IMR-90 (cell line): ENCODE data around the gene ESRRB. TPM values are rescaled to one million over a fixed set of nuclear protein-coding genes. Genes with fewer than 3 reads are reported as not detected.

Experiments used
- ATAC-seq: fragments of 200-7000 bp; cut with Tn5 transposase; 2 replicates; pipeline ENCODE4 v1.9.1; 2020; ENCODE audit warnings: low read depth, mild to moderate bottlenecking, moderate library complexity
- BruUV-seq: library from RNA; stranded (reverse); fragments of 400-500 nt; replicated peaks from 2 replicates; lab custom pipeline; 2021; lab: Mats Ljungman, UMichigan
- CTCF ChIA-PET: fragments of 300-600 bp; formaldehyde crosslinking; extraction: SDS; loops from one replicate; lab custom pipeline; 2021; ENCODE audit warnings: antibody characterized with exemption; lab: Yijun Ruan, JAX
- POLR2A ChIA-PET: fragments of 300-600 bp; sonication (Branson Sonifier 250); formaldehyde crosslinking; loops from one replicate; lab custom pipeline; 2022; ENCODE audit warnings: antibody characterized with exemption; ENCODE audit not compliant: unreplicated experiment; lab: Charles Lee
- DNase-seq: peaks from one replicate; pipeline ENCODE4 v3.0.0; 2013
- H2AFZ ChIP-seq: replicated peaks from 2 replicates; pipeline ENCODE3; 2013; ENCODE audit warnings: low read length, mild to moderate bottlenecking; ENCODE audit not compliant: poor library complexity
- H2AK5ac ChIP-seq: 2 replicates; pipeline ENCODE4 v1.6.1; 2013; ENCODE audit warnings: low read depth, low read length, inconsistent platforms
- H2AK9ac ChIP-seq: replicated peaks from 2 replicates; pipeline ENCODE3; 2013; ENCODE audit warnings: mild to moderate bottlenecking, low read depth, low read length, moderate library complexity; ENCODE audit not compliant: poor library complexity
- H2BK120ac ChIP-seq: 2 replicates; pipeline ENCODE4 v1.6.1; 2013; ENCODE audit warnings: low read depth, low read length, inconsistent platforms
- H2BK15ac ChIP-seq: 3 replicates; pipeline ENCODE4 v1.6.1; 2013; ENCODE audit warnings: low read depth, low read length, inconsistent platforms
- H2BK20ac ChIP-seq: 2 replicates; pipeline ENCODE4 v1.6.1; 2013; ENCODE audit warnings: low read depth, mild to moderate bottlenecking, inconsistent platforms, low read length, moderate library complexity
- H2BK5ac ChIP-seq: 2 replicates; pipeline ENCODE4 v1.6.1; 2013; ENCODE audit warnings: mild to moderate bottlenecking, low read depth, low read length, inconsistent platforms; ENCODE audit not compliant: poor library complexity, severe bottlenecking
- H3K14ac ChIP-seq: replicated peaks from 2 replicates; pipeline ENCODE4 v1.6.1; 2013; ENCODE audit warnings: low read depth, low read length, inconsistent platforms
- H3K18ac ChIP-seq: 2 replicates; pipeline ENCODE4 v1.6.1; 2013; ENCODE audit warnings: low read depth, low read length, control low read depth
- H3K23ac ChIP-seq: 2 replicates; pipeline ENCODE4 v1.6.1; 2013; ENCODE audit warnings: low read depth, low read length, inconsistent platforms
- H3K27ac ChIP-seq: 2 replicates; pipeline ENCODE4 v1.5.1; 2013; ENCODE audit warnings: mild to moderate bottlenecking, control low read depth, low read length; ENCODE audit not compliant: insufficient read depth
- H3K27me3 ChIP-seq: 2 replicates; pipeline ENCODE4 v1.6.1; 2013; ENCODE audit warnings: low read length; ENCODE audit not compliant: control insufficient read depth, insufficient read depth
- H3K36me3 ChIP-seq: 2 replicates; pipeline ENCODE4 v1.6.1; 2013; ENCODE audit warnings: low read length, mixed read lengths; ENCODE audit not compliant: control insufficient read depth, insufficient read depth
- H3K4ac ChIP-seq: 2 replicates; pipeline ENCODE4 v1.6.1; 2013; ENCODE audit warnings: low read depth, low read length, inconsistent platforms
- H3K4me1 ChIP-seq: 2 replicates; pipeline ENCODE4 v1.6.1; 2013; ENCODE audit warnings: low read length, mixed read lengths; ENCODE audit not compliant: control insufficient read depth, insufficient read depth
- H3K4me2 ChIP-seq: 2 replicates; pipeline ENCODE4 v1.6.1; 2013; ENCODE audit warnings: low read depth, mild to moderate bottlenecking, control low read depth, low read length, moderate library complexity
- H3K4me3 ChIP-seq: 2 replicates; pipeline ENCODE4 v1.5.1; 2013; ENCODE audit warnings: low read depth, mild to moderate bottlenecking, control low read depth, low read length, moderate library complexity; ENCODE audit not compliant: insufficient read depth
- H3K56ac ChIP-seq: 2 replicates; pipeline ENCODE4 v1.6.1; 2013; ENCODE audit warnings: low read length, inconsistent platforms; ENCODE audit not compliant: insufficient read depth; ENCODE audit errors: extremely low read depth
- H3K79me1 ChIP-seq, 2 experiments: 2 replicates each; pipeline ENCODE4 v1.6.1; 2013; ENCODE audit warnings: low read length in 2 of 2, inconsistent platforms in 1 of 2, low read depth in 1 of 2
- H3K9ac ChIP-seq: 2 replicates; pipeline ENCODE4 v1.6.1; 2013; ENCODE audit warnings: low read depth, low read length, control low read depth
- H3K9me1 ChIP-seq: 2 replicates; pipeline ENCODE4 v1.6.1; 2013; ENCODE audit warnings: low read length, inconsistent platforms; ENCODE audit not compliant: insufficient read depth
- H3K9me3 ChIP-seq: 2 replicates; pipeline ENCODE4 v1.6.1; 2013; ENCODE audit warnings: low read length; ENCODE audit not compliant: control insufficient read depth, insufficient read depth
- H4K20me1 ChIP-seq: 2 replicates; pipeline ENCODE4 v1.6.1; 2013; ENCODE audit warnings: low read length, inconsistent platforms; ENCODE audit not compliant: insufficient read depth
- H4K5ac ChIP-seq: 2 replicates; pipeline ENCODE4 v1.6.1; 2013; ENCODE audit warnings: mild to moderate bottlenecking, low read depth, low read length, control low read depth
- H4K8ac ChIP-seq, 2 experiments: 2 replicates each; pipeline ENCODE4 v1.6.1; 2013; ENCODE audit warnings: low read depth in 2 of 2, low read length in 2 of 2, control low read depth in 1 of 2, inconsistent platforms in 1 of 2
- H4K91ac ChIP-seq: 2 replicates; pipeline ENCODE4 v1.6.1; 2013; ENCODE audit warnings: low read depth, low read length, inconsistent platforms; ENCODE audit not compliant: insufficient read depth
- BHLHE40 ChIP-seq: fragments of 150-350 bp; IDR thresholded peaks from 2 replicates; pipeline ENCODE4 v1.6.1; 2016; ENCODE audit warnings: mild to moderate bottlenecking, low read depth, low read length
- CHD1 ChIP-seq: IDR thresholded peaks from 2 replicates; pipeline ENCODE4 v1.6.1; 2012; ENCODE audit warnings: low read depth, low read length, improper control_type of control experiment
- ELK1 ChIP-seq: fragments of 150-350 bp; IDR thresholded peaks from 2 replicates; pipeline ENCODE4 v1.6.1; 2016; ENCODE audit warnings: low read depth, mild to moderate bottlenecking, low read length, moderate library complexity, borderline replicate concordance
- FOS ChIP-seq: fragments of 150-350 bp; IDR thresholded peaks from 2 replicates; pipeline ENCODE4 v1.6.1; 2016; ENCODE audit warnings: low read depth, low read length
- MAZ ChIP-seq: IDR thresholded peaks from 2 replicates; pipeline ENCODE4 v1.6.1; 2012; ENCODE audit warnings: low read depth, mild to moderate bottlenecking, low read length, improper control_type of control experiment, moderate library complexity, borderline replicate concordance
- POLR2A ChIP-seq: IDR thresholded peaks from 2 replicates; pipeline ENCODE4 v1.6.1; 2012; ENCODE audit warnings: mild to moderate bottlenecking, low read depth, low read length
- SMC3 ChIP-seq: fragments of 150-350 bp; IDR thresholded peaks from 2 replicates; pipeline ENCODE4 v1.6.1; 2016; ENCODE audit warnings: low read depth, mild to moderate bottlenecking, antibody characterized with exemption, low read length, moderate library complexity
- USF2 ChIP-seq: fragments of 150-350 bp; IDR thresholded peaks from 2 replicates; pipeline ENCODE4 v1.6.1; 2017; ENCODE audit warnings: mild to moderate bottlenecking, antibody characterized with exemption, low read length, low read depth
- WGBS, 2 experiments: methylation state at CpG; one replicate each; pipeline versions ENCODE4 v1.1.5 to v1.1.7; 2013; ENCODE audit warnings: missing lambda C conversion rate in 2 of 2; ENCODE audit not compliant: insufficient read length in 1 of 2; ENCODE audit errors: extremely low coverage in 2 of 2; 5-methylcytosine and 5-hydroxymethylcytosine counted together
- dilution Hi-C: fragments of 300-500 bp; cut with HindIII; formaldehyde crosslinking; loops from one replicate; pipeline ENCODE4 v1.14.3; 2018; ENCODE audit warnings: low sequenced_read_pairs; ENCODE audit not compliant: unreplicated experiment
- in situ Hi-C: fragments of 300-500 bp; cut with MboI; formaldehyde crosslinking; loops from 3 replicates; pipeline ENCODE4 v1.14.3; 2019; ENCODE audit warnings: low sequenced_read_pairs, inconsistent platforms, mixed read lengths
- intact Hi-C: fragments of 100-400 bp; cut with micrococcal nuclease; formaldehyde crosslinking; loops from 2 replicates; pipeline ENCODE4 v1.10.0; 2022
- polyA plus RNA-seq, 3 experiments: library from polyadenylated mRNA; depleted of rRNA; stranded (reverse); fragments of >200 nt; gene quantifications; 2 replicates each; pipeline ENCODE4 v1.2.3, GENCODE V29; 2012; ENCODE audit warnings: low replicate concordance in 1 of 3
- total RNA-seq: library from RNA; depleted of rRNA; stranded (reverse); fragments of >200 nt; gene quantifications from 2 replicates; pipeline ENCODE4 v1.2.3, GENCODE V29; 2012

The ESRRB gene
- total and polyA plus RNA-seq, 2 of the 4 experiments (the other 2 are of a cell fraction): not detected

- dilution Hi-C loops: no loop called here
Measured at GRCh38 chr14:76538648-76539008, 162.7 kb downstream of the ESRRB start.

More at GRCh38 chr14:76538648-76539008, 162.7 kb downstream of the ESRRB start:
- no peak overlapping the region for H2AFZ ChIP-seq
- DNase-seq (no peak), ATAC-seq (no peak)
- no peak overlapping the region for H2BK15ac ChIP-seq
- H3K56ac ChIP-seq: no peak overlapping the region
- H3K9me3 ChIP-seq: no peaks in the 10 kb centered on the region
- H3K9ac ChIP-seq: no peak overlapping the region
- H4K20me1 ChIP-seq: no peaks in the 10 kb centered on the region
- no peak overlapping the region for H3K23ac ChIP-seq
- no peak overlapping the region for H4K8ac ChIP-seq
- H2AK5ac ChIP-seq: no peak overlapping the region
- no peak overlapping the region for H2BK20ac ChIP-seq
- intact Hi-C loops (no loop called here), in situ Hi-C loops (no loop called here)
- ChIA-PET POLR2A (no interaction called here), CTCF (no interaction called here)
- TF ChIP-seq USF2 (no peak), BHLHE40 (no peak), POLR2A (no peak), ELK1 (no peak), FOS (no peak), CHD1 (no peak), SMC3 (no peak), MAZ (no peak)
- no peak overlapping the region for H3K14ac ChIP-seq
- H3K27me3 ChIP-seq: no peaks in the 10 kb centered on the region
- no peak overlapping the region for H2AK9ac ChIP-seq
- BruUV-seq: no TSS peak
- no peak overlapping the region for H4K5ac ChIP-seq
- no peaks in the 10 kb centered on the region for H3K4me1 ChIP-seq
- no peaks in the 10 kb centered on the region for H3K36me3 ChIP-seq
- H4K91ac ChIP-seq: no peak overlapping the region
- no peaks in the 10 kb centered on the region for H3K79me1 ChIP-seq
- no peak overlapping the region for H3K4ac ChIP-seq
- WGBS, 2 experiments: no CpG with 5 or more reads among the region's 1 CpG
- H2BK5ac ChIP-seq: no peak overlapping the region
- no peaks in the 10 kb centered on the region for H3K9me1 ChIP-seq
- H3K18ac ChIP-seq: no peak overlapping the region
- no peak overlapping the region for H3K4me3 ChIP-seq
- no peak overlapping the region for H3K27ac ChIP-seq
- H3K4me2 ChIP-seq: no peak overlapping the region
- no peak overlapping the region for H2BK120ac ChIP-seq
